Osteocyte (in vitro differentiated cells): ENCODE results near the gene TLR1. TPM values are rescaled to one million over a fixed set of nuclear protein-coding genes. Genes with fewer than 3 reads are reported as not detected.

ENCODE experiments used
- DNase-seq: peaks from one replicate; pipeline ENCODE4 v3.0.0; 2021; ENCODE audit warnings: mixed read lengths; ENCODE audit not compliant: unreplicated experiment; ENCODE audit errors: extremely low spot score
- H3K27ac Mint-ChIP-seq: one replicate; pipeline ENCODE4 v1.8.0; 2021; ENCODE audit warnings: mild to moderate bottlenecking, mixed read lengths; ENCODE audit not compliant: unreplicated experiment
- H3K27me3 Mint-ChIP-seq: one replicate; pipeline ENCODE4 v1.8.0; 2021; ENCODE audit warnings: mixed read lengths; ENCODE audit not compliant: unreplicated experiment
- H3K36me3 Mint-ChIP-seq: one replicate; pipeline ENCODE4 v1.8.0; 2021; ENCODE audit warnings: mixed read lengths; ENCODE audit not compliant: unreplicated experiment
- H3K4me1 Mint-ChIP-seq: one replicate; pipeline ENCODE4 v1.8.0; 2021; ENCODE audit warnings: mixed read lengths; ENCODE audit not compliant: unreplicated experiment
- H3K4me3 Mint-ChIP-seq: one replicate; pipeline ENCODE4 v1.8.0; 2021; ENCODE audit warnings: mild to moderate bottlenecking, moderate library complexity, mixed read lengths; ENCODE audit not compliant: unreplicated experiment
- H3K9me3 Mint-ChIP-seq: one replicate; pipeline ENCODE4 v1.8.0; 2021; ENCODE audit warnings: mixed read lengths; ENCODE audit not compliant: unreplicated experiment
- CTCF ChIP-seq: fragments of 200-600 bp; sonication (generic); IDR thresholded peaks from 2 replicates; pipeline ENCODE4 v1.5.0; 2021; ENCODE audit warnings: antibody characterized with exemption, mild to moderate bottlenecking, moderate library complexity
- total RNA-seq: library from RNA; stranded (reverse); gene quantifications from 2 replicates; pipeline ENCODE4 v1.2.1, GENCODE V29; 2021

The TLR1 gene
- total RNA-seq, 1 donor from 2014 or later = 0.48 TPM

GRCh38 chr4:38829237-38829636 lies 24.6 kb upstream of the TLR1 start:
- DNase-seq = no peak
- TF ChIP-seq CTCF = no peak
- Mint-ChIP-seq H3K27ac (no peak overlapping the region), H3K9me3 (peaks cover 10% of the 10 kb centered on the region), H3K4me1 (no peaks in the 10 kb centered on the region), H3K27me3 (no peaks in the 10 kb centered on the region), H3K36me3 (peaks cover 4% of the 10 kb centered on the region), H3K4me3 (no peak overlapping the region)

- DNase-seq = no peak
- H3K36me3 Mint-ChIP-seq = peaks cover 2% of the 10 kb centered on the region
- H3K4me3 Mint-ChIP-seq = no peak overlapping the region
- H3K27me3 Mint-ChIP-seq = no peaks in the 10 kb centered on the region
- H3K27ac Mint-ChIP-seq = no peak overlapping the region
- TF ChIP-seq CTCF = no peak
- H3K9me3 Mint-ChIP-seq = peaks cover 9% of the 10 kb centered on the region
- peaks cover 22% of the 10 kb centered on the region for H3K4me1 Mint-ChIP-seq
Measured at GRCh38 chr4:38823766-38824165, 19.2 kb upstream of the TLR1 start.

GRCh38 chr4:38822748-38823303 lies 18.2 kb upstream of the TLR1 start:
- Mint-ChIP-seq H3K36me3 (peaks cover 2% of the 10 kb centered on the region), H3K27ac (no peak overlapping the region), H3K27me3 (no peaks in the 10 kb centered on the region), H3K4me3 (no peak overlapping the region), H3K9me3 (peaks cover 9% of the 10 kb centered on the region), H3K4me1 (peaks cover 28% of the 10 kb centered on the region)
- no peak for DNase-seq
- TF ChIP-seq CTCF = no peak

GRCh38 chr4:38821739-38822138 lies 17.1 kb upstream of the TLR1 start:
- H3K4me1 Mint-ChIP-seq = peaks cover 32% of the 10 kb centered on the region
- no peaks in the 10 kb centered on the region for H3K27me3 Mint-ChIP-seq
- peaks cover 2% of the 10 kb centered on the region for H3K36me3 Mint-ChIP-seq
- H3K4me3 Mint-ChIP-seq = no peak overlapping the region
- H3K27ac Mint-ChIP-seq = no peak overlapping the region
- no peak for TF ChIP-seq CTCF
- no peak for DNase-seq
- peaks cover 9% of the 10 kb centered on the region for H3K9me3 Mint-ChIP-seq

GRCh38 chr4:38820329-38821061 lies 15.9 kb upstream of the TLR1 start:
- no peak for DNase-seq
- Mint-ChIP-seq H3K4me1 (peaks cover 38% of the 10 kb centered on the region), H3K27me3 (no peaks in the 10 kb centered on the region), H3K4me3 (no peak overlapping the region), H3K9me3 (peaks cover 3% of the 10 kb centered on the region), H3K36me3 (peaks cover 2% of the 10 kb centered on the region), H3K27ac (peak overlapping the region; percentile 76)
- TF ChIP-seq CTCF = no peak
